ENCODE data around the gene NT5DC4. TPM values are rescaled to one million over a fixed set of nuclear protein-coding genes. Genes with fewer than 3 reads are reported as not detected.
"Not testable (repeated sequence)": the region's sequence is repeated elsewhere in the genome, so short reads cannot be mapped to it uniquely, and the experiment has no call there.

Gene NT5DC4
- total RNA-seq, 1 experiment from 2014 or later, result not detected

GRCh38 chr2:112699984-112700667, 20.7 kb upstream of the NT5DC4 start:
- no peak for DNase-seq (ENCODE audit: low spot score)

- no peak for DNase-seq (ENCODE audit: low spot score)
Observed at GRCh38 chr2:112701052-112701451, 19.8 kb upstream of the NT5DC4 start.

DNA sequence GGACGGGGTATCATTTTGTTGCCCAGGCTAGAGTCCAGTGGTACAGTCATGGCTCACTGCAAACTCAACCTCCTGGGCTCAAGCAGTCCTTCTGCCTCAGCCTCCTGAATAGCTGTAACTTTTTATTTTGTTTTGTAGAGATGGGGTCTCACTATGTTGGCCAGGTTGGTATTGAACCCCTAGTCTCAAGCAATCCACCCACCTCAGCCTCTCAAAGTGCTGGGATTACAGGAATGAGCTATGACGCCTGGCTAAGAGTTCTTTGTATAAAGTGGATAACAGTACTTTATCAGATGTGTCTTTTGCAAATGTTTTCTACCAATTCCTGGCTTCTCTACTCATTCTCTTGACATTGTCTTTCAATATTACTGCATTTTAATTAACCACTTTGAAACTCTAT, 17.1 kb upstream of the NT5DC4 start:
- DNase-seq (ENCODE audit: low spot score), result no peak

DNA sequence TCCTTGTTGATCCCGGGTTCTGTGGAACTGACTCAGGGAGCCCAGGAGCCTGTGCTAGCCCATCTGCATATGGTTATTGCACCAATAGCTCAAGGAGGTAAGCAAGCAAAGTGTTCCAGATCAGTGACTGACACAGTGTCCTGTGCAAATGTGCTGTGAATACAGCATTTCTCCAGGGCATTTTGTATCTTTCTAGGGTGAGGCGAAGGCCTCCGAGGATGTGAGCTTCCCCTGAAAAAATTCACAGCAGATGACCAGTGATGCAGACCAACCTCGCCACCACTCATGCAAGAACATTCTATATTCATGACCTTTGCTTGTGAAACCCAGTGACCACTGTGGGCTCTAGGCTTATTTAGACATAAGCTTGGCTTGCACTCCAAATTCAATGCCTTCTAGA, 15.2 kb upstream of the NT5DC4 start:
- DNase-seq (ENCODE audit: low spot score), result no peak

- DNase-seq (ENCODE audit: low spot score), result peak; percentile 82
Observed at GRCh38 chr2:112706170-112706664, 14.6 kb upstream of the NT5DC4 start.

GRCh38 chr2:112706947-112707346, 13.9 kb upstream of the NT5DC4 start:
- DNase-seq (ENCODE audit: low spot score), result not testable (repeated sequence)

GRCh38 chr2:112708968-112709367, 11.9 kb upstream of the NT5DC4 start:
- DNase-seq (ENCODE audit: low spot score), result no peak

DNA sequence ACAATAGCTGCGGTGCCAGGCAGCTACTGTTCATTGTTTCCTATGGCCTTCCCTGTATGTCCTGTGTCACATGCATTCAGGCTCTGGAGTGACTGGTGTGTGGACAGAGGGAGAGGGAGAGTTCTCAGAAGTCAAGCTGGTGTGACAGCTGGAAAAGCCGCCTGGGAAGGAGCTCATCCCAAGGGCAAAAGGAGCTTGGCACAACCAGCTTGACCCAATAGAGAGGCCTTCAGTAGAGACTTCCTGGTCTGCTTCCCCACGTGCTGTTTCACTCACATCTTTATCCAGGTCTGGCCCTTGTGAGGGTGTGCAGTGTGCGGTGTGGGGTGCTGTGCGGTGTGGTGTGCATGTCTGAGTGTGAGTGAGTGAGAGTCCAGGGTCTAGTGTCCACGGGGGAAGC, 11.1 kb upstream of the NT5DC4 start:
- DNase-seq (ENCODE audit: low spot score), result no peak

GRCh38 chr2:112710956-112711750, 9.7 kb upstream of the NT5DC4 start:
- DNase-seq (ENCODE audit: low spot score), result no peak

- DNase-seq (ENCODE audit: low spot score), result no peak
Observed at GRCh38 chr2:112712465-112712864, 8.4 kb upstream of the NT5DC4 start.

DNA sequence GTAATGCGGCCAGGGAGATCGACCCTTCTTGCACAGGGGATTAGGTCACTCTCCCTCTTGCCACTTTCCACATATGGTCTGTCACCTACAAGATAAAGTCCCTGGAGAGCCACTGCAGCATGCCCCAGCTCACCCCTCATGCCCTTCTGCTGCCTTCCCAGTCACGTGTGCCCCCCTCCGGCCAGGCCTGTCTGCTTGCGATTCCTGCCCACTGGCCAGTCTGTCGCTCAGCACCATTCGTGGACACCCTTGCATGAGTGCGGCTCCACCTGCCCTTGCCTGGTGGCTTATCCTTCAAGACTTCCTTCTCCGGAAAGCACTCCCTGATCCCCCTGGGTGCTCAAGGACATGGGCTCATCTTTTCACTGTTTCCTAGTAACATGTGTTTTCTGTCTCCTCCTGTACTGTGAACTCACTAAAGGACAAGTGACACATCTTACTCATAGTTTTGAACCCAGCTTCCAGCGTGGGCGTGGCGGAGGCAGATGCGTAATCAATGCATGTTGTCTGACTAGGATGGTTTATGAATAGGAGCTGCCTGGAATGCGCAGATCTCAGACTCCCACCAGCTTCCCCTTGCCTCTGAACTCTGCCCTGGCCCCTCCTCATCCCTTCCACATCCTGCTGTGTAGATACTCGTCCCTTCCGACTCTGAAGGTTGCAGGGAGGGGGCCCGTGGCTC, 7.8 kb upstream of the NT5DC4 start:
- no peak for DNase-seq (ENCODE audit: low spot score)

- DNase-seq (ENCODE audit: low spot score), result no peak
Observed at GRCh38 chr2:112713585-112713925, 7.3 kb upstream of the NT5DC4 start.

DNA sequence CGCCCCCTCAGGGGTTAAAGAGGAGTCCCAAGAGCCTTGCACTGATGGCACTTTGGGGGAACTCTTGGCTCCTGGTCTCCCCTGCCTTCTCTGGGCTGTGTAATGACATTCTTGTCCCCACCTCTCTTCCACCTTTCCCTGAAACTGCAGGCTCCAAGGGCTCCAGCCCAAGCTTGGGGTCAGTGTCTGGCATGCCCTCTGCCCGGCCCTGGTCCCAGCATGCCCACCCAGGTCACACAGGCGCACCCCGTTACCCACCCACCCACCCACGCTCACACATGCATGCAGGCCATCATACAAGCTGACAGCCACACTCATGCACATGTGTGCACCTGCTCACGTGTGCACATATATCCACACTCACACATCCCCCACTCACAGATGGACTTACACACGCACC, 6.9 kb upstream of the NT5DC4 start:
- DNase-seq (ENCODE audit: low spot score), result no peak

DNA sequence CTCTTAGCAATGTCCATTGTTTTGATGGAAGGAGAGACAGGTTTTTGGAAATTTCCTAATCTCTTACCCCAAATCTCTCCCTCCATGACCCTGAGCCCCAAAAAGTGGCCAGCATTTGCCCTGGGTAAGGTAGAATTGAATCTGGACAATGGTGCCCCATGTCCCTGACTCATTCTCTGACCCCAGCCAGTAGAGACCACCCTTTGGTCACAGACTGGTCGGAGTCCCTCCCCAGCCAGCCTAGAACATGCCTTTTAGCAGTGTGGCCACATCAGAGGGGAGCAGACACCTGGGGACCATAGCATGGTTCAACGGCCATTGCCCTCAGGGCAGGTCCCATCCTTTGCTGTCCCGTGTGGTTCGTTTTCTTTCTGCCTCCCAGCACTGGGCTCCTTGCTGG, 6.5 kb upstream of the NT5DC4 start:
- no peak for DNase-seq (ENCODE audit: low spot score)

DNA sequence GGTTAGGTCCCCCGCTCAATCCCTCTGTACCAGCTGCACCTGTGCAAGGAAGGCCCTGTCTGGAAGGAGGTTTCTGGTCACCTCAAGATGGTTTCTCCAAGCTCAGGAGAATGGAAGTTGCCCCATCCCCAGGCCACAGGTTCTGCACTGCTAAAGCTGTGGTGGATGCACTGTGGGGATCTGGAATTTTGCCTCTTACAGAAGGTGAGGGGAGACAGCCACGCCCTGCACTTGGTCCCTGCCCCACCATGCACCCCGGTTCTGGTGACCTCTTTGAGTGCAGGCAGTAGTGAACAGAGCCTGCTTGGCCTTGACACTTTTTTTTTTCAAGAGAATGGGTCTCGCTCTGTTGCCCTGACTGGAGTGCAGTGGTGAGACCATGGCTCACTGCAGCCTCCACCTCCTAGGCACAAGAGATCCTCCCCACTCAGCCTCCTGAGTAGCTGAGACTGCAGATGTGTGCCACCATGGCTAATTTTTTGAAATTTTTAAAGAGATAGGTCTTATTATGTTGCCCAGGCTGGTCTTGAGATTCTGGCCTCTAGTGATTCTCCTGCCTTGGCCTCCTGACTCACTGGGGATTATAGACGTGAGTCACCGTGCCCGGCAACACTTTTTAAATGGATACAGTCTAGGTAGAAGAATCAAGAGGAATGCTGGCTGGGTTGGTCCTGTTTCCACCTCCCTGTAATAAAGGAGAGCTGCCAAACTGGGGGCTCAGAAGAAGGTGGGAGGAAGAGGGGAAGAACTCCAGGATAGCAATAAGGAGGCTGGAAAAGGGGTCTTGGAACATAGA, 5.8 kb upstream of the NT5DC4 start:
- DNase-seq (ENCODE audit: low spot score), result peak; percentile 83

GRCh38 chr2:112716094-112716493, 4.7 kb upstream of the NT5DC4 start:
- DNase-seq (ENCODE audit: low spot score), result not testable (repeated sequence)

GRCh38 chr2:112716826-112717352, 3.9 kb upstream of the NT5DC4 start:
- DNase-seq (ENCODE audit: low spot score), result not testable (repeated sequence)

- no peak for DNase-seq (ENCODE audit: low spot score)
Observed at GRCh38 chr2:112718863-112719370, 1.9 kb upstream of the NT5DC4 start.

DNA sequence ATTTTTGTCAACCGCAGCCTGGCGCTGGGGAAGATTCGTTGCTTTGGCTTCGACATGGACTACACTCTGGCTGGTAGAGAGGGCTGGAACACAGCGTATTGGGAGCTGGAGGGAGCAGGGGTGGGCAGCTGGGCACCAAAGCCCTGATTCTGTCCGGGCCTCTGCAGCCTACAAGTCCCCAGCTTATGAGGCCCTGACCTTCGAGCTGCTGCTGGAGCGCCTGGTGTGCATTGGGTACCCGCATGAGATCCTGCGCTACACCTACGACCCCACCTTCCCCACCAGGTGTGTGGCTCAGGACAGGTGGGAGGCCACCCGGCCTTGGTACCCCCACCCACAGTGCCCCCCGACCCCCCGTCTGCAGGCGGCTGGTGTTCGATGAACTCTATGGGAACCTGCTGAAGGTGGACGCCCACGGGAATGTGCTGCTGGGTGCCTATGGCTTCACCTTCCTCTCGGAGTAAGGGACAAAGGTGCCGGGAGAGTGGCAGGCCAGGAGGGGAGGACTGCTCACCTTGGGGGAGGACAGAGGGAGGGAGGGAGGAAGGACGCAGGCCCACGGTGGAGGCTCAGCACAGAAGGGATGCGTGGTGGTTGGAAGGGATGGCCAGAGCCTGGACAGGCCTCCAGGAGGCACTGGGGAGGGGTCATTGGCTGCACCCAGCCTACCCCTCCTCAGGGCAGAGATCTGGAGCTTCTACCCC, 1.2 kb downstream of the NT5DC4 start:
- DNase-seq (ENCODE audit: low spot score), result no peak

DNA sequence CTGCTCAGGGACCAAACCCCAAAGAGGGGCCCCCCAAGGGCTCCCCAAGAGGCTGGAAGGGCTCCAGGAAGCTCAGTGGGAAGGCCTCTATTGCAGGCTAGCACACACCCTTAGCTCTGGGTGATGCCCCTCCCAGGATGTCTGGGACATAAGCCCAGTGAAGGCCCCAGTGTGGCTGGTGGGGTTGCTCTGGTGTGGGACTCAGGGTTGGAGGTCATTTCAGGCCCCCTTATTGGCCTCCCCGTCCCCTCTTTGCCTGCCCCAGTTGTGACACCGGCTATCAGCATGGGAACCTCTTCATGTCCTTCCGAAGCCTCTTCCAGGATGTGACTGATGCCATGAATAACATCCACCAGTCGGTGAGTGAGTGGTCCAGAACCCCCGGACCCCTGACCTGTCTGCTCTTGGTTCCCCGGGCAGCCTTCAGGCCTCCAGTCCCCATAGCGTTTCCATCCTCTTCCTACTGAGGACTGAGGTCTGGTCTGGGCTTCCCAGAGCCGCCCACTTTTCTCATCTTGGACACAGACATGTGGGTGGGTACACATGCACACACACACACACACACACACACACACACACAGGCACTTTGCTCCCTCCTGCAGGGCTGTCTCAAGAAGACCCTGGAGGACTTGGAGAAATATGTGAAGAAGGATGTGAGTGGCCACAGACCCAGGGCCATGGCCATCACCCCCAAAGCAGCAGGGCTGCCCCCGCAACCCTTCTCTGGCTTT, 2.2 kb downstream of the NT5DC4 start:
- no peak for DNase-seq (ENCODE audit: low spot score)
